Measurements from ENCODE around the gene LCK.

Gene LCK

GRCh38 chr1:32224285-32224684 lies 26.8 kb upstream of the LCK start:
- Histone ChIP-seq H3K79me2 (ENCODE audit: insufficient read depth, low read length) (peaks cover 15% of the 10 kb centered on the region), H3K4me3 (ENCODE audit: low read depth, low read length, poor library complexity, severe bottlenecking) (no peak overlapping the region), H3K9me3 (ENCODE audit: low read length) (no peaks in the 10 kb centered on the region), H3K36me3 (ENCODE audit: insufficient read depth, low read length) (peaks cover 49% of the 10 kb centered on the region), H3F3A (ENCODE audit: insufficient read depth, low read length) (no peaks in the 10 kb centered on the region), H3K27ac (ENCODE audit: low read depth, low read length, poor library complexity, severe bottlenecking) (no peak overlapping the region), H3K27me3 (ENCODE audit: insufficient read depth, low read length) (no peaks in the 10 kb centered on the region), H3K9ac (ENCODE audit: low read length) (no peak overlapping the region), H2AFZ (ENCODE audit: low read length) (no peak overlapping the region), H3K4me1 (ENCODE audit: insufficient read depth, low read length, severe bottlenecking) (peaks cover 31% of the 10 kb centered on the region), H3K4me2 (ENCODE audit: low read length) (no peak overlapping the region), H4K20me1 (ENCODE audit: insufficient read depth, low read length) (no peaks in the 10 kb centered on the region), H3K9me2 (ENCODE audit: low read depth, low read length) (no peaks in the 10 kb centered on the region)
- TF ChIP-seq CTCF (IDR thresholded peaks at IDR 0.05; ENCODE audit: low read length) (no peak), EZH2 (IDR thresholded peaks at IDR 0.05; ENCODE audit: borderline replicate concordance, low read length) (no peak)

GRCh38 chr1:32228771-32229170 lies 22.3 kb upstream of the LCK start:
- no peaks in the 10 kb centered on the region for H3K9me3 ChIP-seq (ENCODE audit: low read length)
- H3K9me2 ChIP-seq (ENCODE audit: low read depth, low read length): no peaks in the 10 kb centered on the region
- H3K4me1 ChIP-seq (ENCODE audit: insufficient read depth, low read length, severe bottlenecking): peaks cover 8% of the 10 kb centered on the region
- H3K27me3 ChIP-seq (ENCODE audit: insufficient read depth, low read length): no peaks in the 10 kb centered on the region
- H4K20me1 ChIP-seq (ENCODE audit: insufficient read depth, low read length): no peaks in the 10 kb centered on the region
- peaks cover 72% of the 10 kb centered on the region for H3K36me3 ChIP-seq (ENCODE audit: insufficient read depth, low read length)
- no peak overlapping the region for H3K4me3 ChIP-seq (ENCODE audit: low read depth, low read length, poor library complexity, severe bottlenecking)
- no peak overlapping the region for H3K27ac ChIP-seq (ENCODE audit: low read depth, low read length, poor library complexity, severe bottlenecking)
- no peaks in the 10 kb centered on the region for H3F3A ChIP-seq (ENCODE audit: insufficient read depth, low read length)
- H3K9ac ChIP-seq (ENCODE audit: low read length): no peak overlapping the region
- no peak overlapping the region for H2AFZ ChIP-seq (ENCODE audit: low read length)
- no peak overlapping the region for H3K4me2 ChIP-seq (ENCODE audit: low read length)
- no peak for TF ChIP-seq CTCF (IDR thresholded peaks at IDR 0.05; ENCODE audit: low read length)
- no peak for TF ChIP-seq EZH2 (IDR thresholded peaks at IDR 0.05; ENCODE audit: borderline replicate concordance, low read length)
- H3K79me2 ChIP-seq (ENCODE audit: insufficient read depth, low read length): peaks cover 2% of the 10 kb centered on the region

GRCh38 chr1:32231843-32232432 lies 19.1 kb upstream of the LCK start:
- Histone ChIP-seq H3K9me2 (ENCODE audit: low read depth, low read length) (no peaks in the 10 kb centered on the region), H3K9me3 (ENCODE audit: low read length) (no peaks in the 10 kb centered on the region), H2AFZ (ENCODE audit: low read length) (no peak overlapping the region), H3K79me2 (ENCODE audit: insufficient read depth, low read length) (no peaks in the 10 kb centered on the region), H3K9ac (ENCODE audit: low read length) (no peak overlapping the region; the same call in 1 of the 2 replicates), H3K4me2 (ENCODE audit: low read length) (no peak overlapping the region), H3K27me3 (ENCODE audit: insufficient read depth, low read length) (no peaks in the 10 kb centered on the region), H3K4me3 (ENCODE audit: low read depth, low read length, poor library complexity, severe bottlenecking) (no peak overlapping the region), H3K4me1 (ENCODE audit: insufficient read depth, low read length, severe bottlenecking) (peaks cover 15% of the 10 kb centered on the region), H4K20me1 (ENCODE audit: insufficient read depth, low read length) (no peaks in the 10 kb centered on the region), H3F3A (ENCODE audit: insufficient read depth, low read length) (peaks cover 3% of the 10 kb centered on the region; the same call in 1 of the 2 replicates), H3K27ac (ENCODE audit: low read depth, low read length, poor library complexity, severe bottlenecking) (peak overlapping the region; percentile 66), H3K36me3 (ENCODE audit: insufficient read depth, low read length) (peaks cover 54% of the 10 kb centered on the region)
- TF ChIP-seq EZH2 (IDR thresholded peaks at IDR 0.05; ENCODE audit: borderline replicate concordance, low read length) (no peak), CTCF (IDR thresholded peaks at IDR 0.05; ENCODE audit: low read length) (no peak)

Measured in OCI-LY1 (cell line).